OCI-LY1 (cell line): ENCODE results near the gene PRLR.
A peak's percentile ranks its signal among the peaks of the same experiment; 100 is the strongest.

Experiments used
- H2AFZ ChIP-seq: fragments of 200-600 bp; sonication (generic), shearing (Covaris generic); 2 replicates; pipeline ENCODE4 v1.6.0; 2014; ENCODE audit warnings: antibody characterized with exemption, mild to moderate bottlenecking, low read length
- H3F3A ChIP-seq: fragments of 200-600 bp; sonication (generic), shearing (Covaris generic); 2 replicates; pipeline ENCODE4 v1.6.0; 2014; ENCODE audit warnings: mild to moderate bottlenecking, antibody characterized with exemption, low read length, moderate library complexity; ENCODE audit not compliant: insufficient read depth
- H3K27ac ChIP-seq: fragments of 200-600 bp; sonication (generic); 2 replicates; pipeline ENCODE4 v1.5.1; 2014; ENCODE audit warnings: low read length, mixed run types, mild to moderate bottlenecking, low read depth; ENCODE audit not compliant: poor library complexity, severe bottlenecking
- H3K27me3 ChIP-seq: fragments of 200-600 bp; sonication (generic); 2 replicates; pipeline ENCODE4 v1.6.0; 2014; ENCODE audit warnings: antibody characterized with exemption, mild to moderate bottlenecking, low read length, moderate library complexity; ENCODE audit not compliant: insufficient read depth
- H3K36me3 ChIP-seq: fragments of 200-600 bp; sonication (generic); 2 replicates; pipeline ENCODE4 v1.6.1; 2014; ENCODE audit warnings: mild to moderate bottlenecking, antibody characterized with exemption, low read length, moderate library complexity, mixed read lengths; ENCODE audit not compliant: insufficient read depth
- H3K4me1 ChIP-seq: fragments of 200-600 bp; sonication (generic); 2 replicates; pipeline ENCODE4 v1.5.1; 2014; ENCODE audit warnings: mild to moderate bottlenecking, low read length, moderate library complexity; ENCODE audit not compliant: insufficient read depth, severe bottlenecking
- H3K4me2 ChIP-seq: fragments of 200-600 bp; sonication (generic), shearing (Covaris generic); 2 replicates; pipeline ENCODE4 v1.6.1; 2014; ENCODE audit warnings: low read length
- H3K4me3 ChIP-seq: fragments of 200-600 bp; sonication (generic); 2 replicates; pipeline ENCODE4 v1.5.1; 2014; ENCODE audit warnings: low read length, low read depth, mild to moderate bottlenecking, mixed read lengths; ENCODE audit not compliant: poor library complexity, severe bottlenecking
- H3K79me2 ChIP-seq: fragments of 200-600 bp; shearing (Covaris generic); 2 replicates; pipeline ENCODE4 v1.6.1; 2016; ENCODE audit warnings: mixed run types, low read length, mixed read lengths; ENCODE audit not compliant: insufficient read depth
- H3K9ac ChIP-seq: fragments of 200-600 bp; sonication (generic), shearing (Covaris generic); 2 replicates; pipeline ENCODE4 v1.6.1; 2014; ENCODE audit warnings: mild to moderate bottlenecking, low read length, mixed read lengths
- H3K9me2 ChIP-seq: fragments of 200-600 bp; sonication (generic), shearing (Covaris generic); 2 replicates; pipeline ENCODE4 v1.6.1; 2014; ENCODE audit warnings: low read depth, mild to moderate bottlenecking, low read length, mixed read lengths
- H3K9me3 ChIP-seq: fragments of 200-600 bp; shearing (Covaris generic); 2 replicates; pipeline ENCODE4 v1.6.1; 2014; ENCODE audit warnings: low read length, mixed read lengths
- H4K20me1 ChIP-seq: fragments of 200-600 bp; sonication (generic), shearing (Covaris generic); 2 replicates; pipeline ENCODE4 v1.6.0; 2016; ENCODE audit warnings: mild to moderate bottlenecking, low read length; ENCODE audit not compliant: insufficient read depth
- EZH2 ChIP-seq: fragments of 200-600 bp; sonication (generic), shearing (Covaris generic); IDR thresholded peaks from 2 replicates; pipeline ENCODE4 v1.8.0; 2017; ENCODE audit warnings: borderline replicate concordance, mixed run types, mild to moderate bottlenecking, antibody characterized with exemption, low read length, moderate library complexity, mixed read lengths
- TF ChIP-seq, protein P1 (sequence below): fragments of 200-600 bp; sonication (generic), shearing (Covaris generic); IDR thresholded peaks from 2 replicates; pipeline ENCODE4 v1.5.1; 2017; ENCODE audit warnings: mild to moderate bottlenecking, antibody characterized with exemption, low read length, moderate library complexity, mixed read lengths

Gene PRLR

GRCh38 chr5:35232124-35232523 is 1.8 kb upstream of the PRLR start:
- no peaks in the 10 kb centered on the region for H3K4me1 ChIP-seq
- no peaks in the 10 kb centered on the region for H4K20me1 ChIP-seq
- no peaks in the 10 kb centered on the region for H3K36me3 ChIP-seq
- TF ChIP-seq EZH2: no peak
- TF ChIP-seq, protein P1, sequence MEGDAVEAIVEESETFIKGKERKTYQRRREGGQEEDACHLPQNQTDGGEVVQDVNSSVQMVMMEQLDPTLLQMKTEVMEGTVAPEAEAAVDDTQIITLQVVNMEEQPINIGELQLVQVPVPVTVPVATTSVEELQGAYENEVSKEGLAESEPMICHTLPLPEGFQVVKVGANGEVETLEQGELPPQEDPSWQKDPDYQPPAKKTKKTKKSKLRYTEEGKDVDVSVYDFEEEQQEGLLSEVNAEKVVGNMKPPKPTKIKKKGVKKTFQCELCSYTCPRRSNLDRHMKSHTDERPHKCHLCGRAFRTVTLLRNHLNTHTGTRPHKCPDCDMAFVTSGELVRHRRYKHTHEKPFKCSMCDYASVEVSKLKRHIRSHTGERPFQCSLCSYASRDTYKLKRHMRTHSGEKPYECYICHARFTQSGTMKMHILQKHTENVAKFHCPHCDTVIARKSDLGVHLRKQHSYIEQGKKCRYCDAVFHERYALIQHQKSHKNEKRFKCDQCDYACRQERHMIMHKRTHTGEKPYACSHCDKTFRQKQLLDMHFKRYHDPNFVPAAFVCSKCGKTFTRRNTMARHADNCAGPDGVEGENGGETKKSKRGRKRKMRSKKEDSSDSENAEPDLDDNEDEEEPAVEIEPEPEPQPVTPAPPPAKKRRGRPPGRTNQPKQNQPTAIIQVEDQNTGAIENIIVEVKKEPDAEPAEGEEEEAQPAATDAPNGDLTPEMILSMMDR: no peak
- H3K27me3 ChIP-seq: no peaks in the 10 kb centered on the region
- H3K27ac ChIP-seq: no peak overlapping the region
- H3K9me3 ChIP-seq: no peaks in the 10 kb centered on the region
- H3K4me2 ChIP-seq: no peak overlapping the region
- H3F3A ChIP-seq: no peaks in the 10 kb centered on the region
- no peak overlapping the region for H3K9ac ChIP-seq
- no peaks in the 10 kb centered on the region; the same call in 1 of the 2 replicates for H3K9me2 ChIP-seq
- H2AFZ ChIP-seq: no peak overlapping the region
- H3K79me2 ChIP-seq: no peaks in the 10 kb centered on the region
- no peak overlapping the region for H3K4me3 ChIP-seq

DNA sequence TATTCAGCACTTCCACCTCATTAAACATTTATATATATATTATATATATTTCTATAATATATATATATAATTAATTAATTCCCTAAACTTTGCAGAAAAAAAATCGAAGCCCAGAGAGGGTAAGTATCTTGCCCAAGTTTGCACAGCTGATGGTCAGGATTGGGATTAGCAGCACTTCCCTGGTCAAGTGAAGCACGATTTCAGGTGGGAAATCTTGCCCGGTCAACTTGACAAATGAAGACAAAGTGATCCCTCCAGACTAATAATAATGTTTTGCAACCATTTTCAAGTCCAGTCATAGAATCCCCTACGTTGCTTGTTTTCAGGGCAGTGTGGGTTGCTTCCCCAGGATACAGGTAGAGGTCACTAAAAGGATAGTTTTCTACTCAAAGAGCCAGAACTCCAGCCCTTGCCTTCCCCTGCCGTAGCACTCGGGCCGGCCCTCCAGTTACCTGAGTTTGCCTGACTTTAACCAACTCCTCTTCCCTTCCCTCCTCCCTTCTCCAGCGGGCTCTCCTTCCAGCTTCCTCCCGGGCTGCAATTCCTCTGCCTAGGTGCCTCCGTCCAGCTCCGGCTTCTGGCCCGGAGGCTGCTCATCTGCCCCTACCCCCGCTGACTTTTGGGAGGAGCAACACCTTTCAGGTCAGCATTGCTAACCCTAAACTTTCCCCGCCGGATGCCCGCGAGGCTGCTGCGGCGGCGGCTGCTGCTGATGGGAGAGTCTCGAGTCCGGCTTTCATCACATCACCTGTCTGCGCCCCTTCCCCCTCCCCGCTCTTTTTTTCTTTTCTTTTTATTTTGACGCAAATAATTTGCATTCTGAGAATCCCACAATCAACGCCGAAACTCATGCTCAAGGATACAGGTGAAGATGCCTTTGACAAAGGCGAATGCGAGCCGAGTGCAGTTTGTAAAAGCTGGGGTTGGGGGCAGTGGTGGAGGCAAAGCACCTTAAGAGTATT is 930 bp downstream of the PRLR start:
- Histone ChIP-seq H3K36me3 (no peaks in the 10 kb centered on the region), H3K27ac (no peak overlapping the region), H2AFZ (no peak overlapping the region), H3F3A (no peaks in the 10 kb centered on the region), H3K4me1 (no peaks in the 10 kb centered on the region), H3K4me3 (no peak overlapping the region), H3K4me2 (peak overlapping the region; percentile 18; the same call in 1 of the 2 replicates), H3K9me3 (no peaks in the 10 kb centered on the region), H3K79me2 (no peaks in the 10 kb centered on the region), H3K9ac (no peak overlapping the region), H3K9me2 (no peaks in the 10 kb centered on the region), H3K27me3 (no peaks in the 10 kb centered on the region), H4K20me1 (no peaks in the 10 kb centered on the region)
- TF ChIP-seq EZH2: no peak
- TF ChIP-seq, protein P1: no peak

- no peaks in the 10 kb centered on the region for H3K9me3 ChIP-seq
- H3K9me2 ChIP-seq: no peaks in the 10 kb centered on the region
- H3K27ac ChIP-seq: no peak overlapping the region
- no peaks in the 10 kb centered on the region for H3K36me3 ChIP-seq
- H3K4me1 ChIP-seq: no peaks in the 10 kb centered on the region
- H3K79me2 ChIP-seq: no peaks in the 10 kb centered on the region
- no peak overlapping the region for H2AFZ ChIP-seq
- H3K27me3 ChIP-seq: no peaks in the 10 kb centered on the region
- H3K4me3 ChIP-seq: no peak overlapping the region
- no peaks in the 10 kb centered on the region for H4K20me1 ChIP-seq
- H3F3A ChIP-seq: no peaks in the 10 kb centered on the region
- H3K4me2 ChIP-seq: no peak overlapping the region
- H3K9ac ChIP-seq: no peak overlapping the region
- TF ChIP-seq EZH2: no peak
- TF ChIP-seq, protein P1: no peak
These were observed 2.0 kb downstream of the PRLR start for GRCh38 chr5:35228310-35228709.
